Right ventricle myocardium superior (tissue), 1 donor: ENCODE results near the gene NGRN. TPM values are rescaled to one million over a fixed set of nuclear protein-coding genes. Genes with fewer than 3 reads are reported as not detected.
A peak's percentile ranks its signal among the peaks of the same experiment; 100 is the strongest.
"Not testable (repeated sequence)": the region's sequence is repeated elsewhere in the genome, so short reads cannot be mapped to it uniquely, and the experiment has no call there.

Source experiments
- ATAC-seq: fragments of 200-7000 bp; cut with Tn5 transposase; one replicate; pipeline ENCODE4 v1.9.1; 2020; ENCODE audit warnings: mild to moderate bottlenecking; ENCODE audit not compliant: poor library complexity
- DNase-seq: peaks from one replicate; pipeline ENCODE4 v3.0.0-alpha.2; 2020
- intact Hi-C: fragments of 100-400 bp; cut with DNase I; formaldehyde crosslinking; loops from one replicate; pipeline ENCODE4 v1.11.2; 2022
- total RNA-seq: library from RNA; stranded (reverse); fragmentation: NEBNext Ultra II Directional; extraction: Animal tissue kit (Norgen Biotek cat#: 25700); gene quantifications from one replicate; pipeline ENCODE4 v1.2.1, GENCODE V29; 2021
- donor health status: DM: no; HTN: yes; CAD: no; lungs with severe emphysema.

The NGRN gene
- total RNA-seq, 1 donor from 2014 or later, result 122 TPM

GRCh38 chr15:90300988-90301706, 35.7 kb downstream of the NGRN start:
- DNase-seq (peak; percentile 70), ATAC-seq (peak; percentile 64)
- intact Hi-C loops, result no loop called here

GRCh38 chr15:90301707-90302300, 36.3 kb downstream of the NGRN start:
- ATAC-seq (peak; percentile 27), DNase-seq (no peak)
- intact Hi-C loops, result no loop called here

GRCh38 chr15:90305355-90305754, 39.9 kb downstream of the NGRN start:
- intact Hi-C loops, ATAC-seq, DNase-seq: not testable (repeated sequence)

GRCh38 chr15:90305932-90306331, 40.5 kb downstream of the NGRN start:
- DNase-seq (no peak), ATAC-seq (no peak)
- intact Hi-C loops, result no loop called here

GRCh38 chr15:90306560-90306959, 41.1 kb downstream of the NGRN start:
- DNase-seq (no peak), ATAC-seq (no peak)
- intact Hi-C loops, result no loop called here

GRCh38 chr15:90307661-90308060, 42.2 kb downstream of the NGRN start:
- intact Hi-C loops, result no loop called here
- no peak for DNase-seq
- no peak for ATAC-seq

- ATAC-seq, result no peak
- intact Hi-C loops, result no loop called here
- no peak for DNase-seq
Measured at GRCh38 chr15:90309020-90309419, 43.5 kb downstream of the NGRN start.

GRCh38 chr15:90315278-90315982, 50.0 kb downstream of the NGRN start:
- DNase-seq (peak; percentile 74), ATAC-seq (peak; percentile 92)
- intact Hi-C loops, result loop anchor here (10.0 kb wide), 1 partner anchor 299 kb away; no protein-coding TSS in a partner anchor

- DNase-seq (no peak), ATAC-seq (no peak)
- intact Hi-C loops, result loop anchor here (10.0 kb wide), 1 partner anchor 299 kb away; no protein-coding TSS in a partner anchor
Measured at GRCh38 chr15:90316139-90316538, 50.7 kb downstream of the NGRN start.

- ATAC-seq (no peak), DNase-seq (no peak)
- intact Hi-C loops, result loop anchor here (10.0 kb wide), 1 partner anchor 296 kb away; no protein-coding TSS in a partner anchor
Measured at GRCh38 chr15:90318591-90318990, 53.1 kb downstream of the NGRN start.

GRCh38 chr15:90320062-90320884, 54.8 kb downstream of the NGRN start:
- ATAC-seq (peak; percentile 86), DNase-seq (peak; percentile 86)
- intact Hi-C loops, result loop anchor here (5.0 kb wide), 1 partner anchor 162 kb away; no protein-coding TSS in a partner anchor

GRCh38 chr15:90320885-90321278, 55.4 kb downstream of the NGRN start:
- DNase-seq (no peak), ATAC-seq (no peak)
- intact Hi-C loops, result loop anchor here (5.0 kb wide), 1 partner anchor 161 kb away; no protein-coding TSS in a partner anchor

Other genes with a start within 250 kb of the NGRN start
- gene IDH2, start 163.2 kb upstream of the NGRN start, total RNA-seq, result 1,067 TPM
- 24.6 TPM for gene SEMA4B, start 64.3 kb upstream of the NGRN start, total RNA-seq
- 71.6 TPM for gene CIB1, start 31.7 kb upstream of the NGRN start, total RNA-seq
- 9.1 TPM for gene GDPGP1, start 31.5 kb upstream of the NGRN start, total RNA-seq
- gene TTLL13, start 16.1 kb upstream of the NGRN start, total RNA-seq, result not detected
- gene ZNF774, start 86.6 kb downstream of the NGRN start, total RNA-seq, result 2.2 TPM
- 39.4 TPM for gene IQGAP1, start 122.6 kb downstream of the NGRN start, total RNA-seq